GM13977 (cell line): Measurements from ENCODE around the gene ACAD10.

Experiments
- DNase-seq: peaks from one replicate; pipeline ENCODE4 v3.0.0; 2012; ENCODE audit warnings: low spot score
- CTCF ChIP-seq: IDR thresholded peaks from 2 replicates; pipeline ENCODE4 v1.5.1; 2012; ENCODE audit warnings: mild to moderate bottlenecking, control low read depth; ENCODE audit not compliant: insufficient read depth; ENCODE audit errors: extremely low read depth, missing control alignments
- in situ Hi-C: fragments of 300-500 bp; cut with MboI; formaldehyde crosslinking; loops from one replicate; pipeline ENCODE4 v1.12.0; 2022; ENCODE audit warnings: low sequenced_read_pairs, low pct_unique_long_range_greater_than_20kb, mixed read lengths, inconsistent platforms; ENCODE audit not compliant: unreplicated experiment

The ACAD10 gene

DNA sequence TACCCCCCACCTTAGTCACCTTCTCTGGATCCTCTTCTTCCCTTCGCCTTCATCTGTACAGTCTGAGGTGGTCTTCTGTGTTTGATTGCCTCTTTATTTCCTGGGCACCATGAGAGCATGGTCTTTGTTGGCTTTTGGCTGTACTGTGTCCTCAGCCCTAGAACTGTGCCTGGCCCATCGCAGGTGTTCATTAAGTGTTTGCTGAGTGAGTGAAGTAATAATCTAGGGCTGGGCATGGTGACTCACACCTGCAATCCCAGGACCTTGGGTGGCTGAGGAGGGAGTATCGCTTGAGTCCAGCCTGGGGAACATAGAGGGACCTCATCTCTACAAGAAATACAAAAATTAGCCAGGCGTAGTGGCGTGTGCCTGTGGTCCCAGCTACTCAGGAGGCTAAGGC lies 94.8 kb downstream of the ACAD10 start:
- TF ChIP-seq CTCF = no peak
- DNase-seq = no peak
- in situ Hi-C loops = no loop called here

DNA sequence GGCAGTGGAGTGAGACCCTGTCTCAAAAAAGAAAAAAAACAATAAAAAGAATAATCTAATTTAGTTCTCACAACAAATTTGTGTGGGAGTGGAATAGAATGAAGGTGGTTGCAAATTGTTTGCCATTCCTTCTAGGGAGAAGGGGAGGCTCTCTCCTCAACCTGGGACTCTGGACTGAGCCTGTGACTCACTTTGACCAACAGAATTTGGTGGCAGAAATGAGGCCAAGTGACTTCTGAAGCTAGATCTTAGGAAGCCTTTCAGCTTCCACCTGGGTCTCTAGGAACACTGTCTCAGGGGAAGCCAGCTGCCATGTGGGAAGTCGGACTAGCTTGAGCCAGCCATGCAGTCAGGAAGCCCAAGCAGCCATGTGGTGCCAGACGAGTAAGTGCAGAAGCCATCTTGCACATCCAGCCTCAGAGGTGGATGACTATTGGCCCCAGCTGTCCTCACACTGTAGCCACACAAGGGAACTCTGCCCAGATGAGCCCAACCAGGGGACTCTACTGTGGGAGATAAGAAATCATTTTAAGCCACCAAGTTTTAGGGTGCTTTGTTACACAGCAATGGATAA lies 95.3 kb downstream of the ACAD10 start:
- TF ChIP-seq CTCF = no peak
- no peak for DNase-seq
- in situ Hi-C loops = no loop called here

DNA sequence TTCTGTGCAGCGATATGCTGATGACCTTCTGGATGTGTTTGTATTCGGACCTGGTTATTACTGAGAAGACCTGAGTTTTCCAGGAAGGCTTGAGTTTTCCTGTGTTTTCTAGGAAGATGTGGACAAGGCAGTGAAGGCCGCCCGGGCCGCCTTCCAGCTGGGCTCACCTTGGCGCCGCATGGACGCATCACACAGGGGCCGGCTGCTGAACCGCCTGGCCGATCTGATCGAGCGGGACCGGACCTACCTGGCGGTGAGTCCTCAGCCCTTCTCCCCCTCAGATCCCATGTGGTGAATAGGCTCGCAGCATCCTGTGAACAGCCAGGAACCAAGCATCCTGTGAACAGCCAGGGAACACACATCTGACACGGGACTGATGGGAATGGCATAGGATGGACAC lies 97.2 kb downstream of the ACAD10 start:
- in situ Hi-C loops = no loop called here
- DNase-seq = no peak
- no peak for TF ChIP-seq CTCF

GRCh38 chr12:111784953-111785352 lies 99.1 kb downstream of the ACAD10 start:
- in situ Hi-C loops = no loop called here

DNA sequence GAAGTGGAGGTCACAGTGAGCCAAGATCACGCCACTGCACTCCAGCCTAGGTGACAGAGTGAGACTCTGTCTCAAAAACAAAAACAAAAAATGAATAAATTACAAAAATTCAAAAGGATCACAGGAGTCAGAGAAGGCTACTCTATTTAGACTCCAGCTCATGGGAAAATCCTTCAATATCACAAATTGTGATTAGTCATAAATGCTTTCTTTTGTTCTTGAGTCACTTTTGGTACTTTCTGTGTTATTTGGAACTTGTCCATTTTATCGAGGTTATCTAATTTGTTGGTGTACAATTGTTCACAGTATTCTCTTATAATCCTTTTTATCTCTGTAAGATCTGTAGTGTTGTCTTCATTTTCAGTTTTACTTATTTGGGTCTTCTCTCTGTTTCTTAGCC lies 99.8 kb downstream of the ACAD10 start:
- no peak for DNase-seq
- no peak for TF ChIP-seq CTCF
- in situ Hi-C loops = no loop called here

More at GRCh38 chr12:111784953-111785352, 99.1 kb downstream of the ACAD10 start:
- no peak for DNase-seq
- no peak for TF ChIP-seq CTCF

GRCh38 chr12:111788178-111788654 lies 102.4 kb downstream of the ACAD10 start:
- peak; percentile 57 for DNase-seq
- TF ChIP-seq CTCF = peak; percentile 58
- in situ Hi-C loops = no loop called here
